Measurements from ENCODE around the gene RPS6KA5.

Gene RPS6KA5

DNA sequence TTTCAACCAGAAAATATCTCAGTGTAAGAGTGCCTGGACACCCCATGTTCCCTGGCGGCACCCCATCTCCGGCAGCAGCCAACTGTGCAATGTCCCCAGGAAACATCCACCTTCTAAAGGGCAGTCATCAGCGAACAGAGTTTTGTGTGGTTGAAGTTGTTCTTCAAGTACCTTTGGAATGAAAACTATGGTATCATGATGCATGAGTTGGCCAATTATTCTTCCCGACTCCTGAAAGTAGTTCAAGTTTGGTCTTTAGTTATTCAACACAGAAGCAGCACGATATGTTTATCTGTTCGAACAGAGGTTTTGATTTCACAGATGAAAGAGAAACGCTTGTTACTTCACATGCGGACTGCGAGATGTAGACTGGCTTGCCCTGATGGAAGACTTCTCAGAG is 223.1 kb downstream of the RPS6KA5 start:
- DNase-seq (ENCODE audit: extremely low spot score): no peak
- POLR2A ChIA-PET: no interaction called here
- TF ChIP-seq, protein P1, sequence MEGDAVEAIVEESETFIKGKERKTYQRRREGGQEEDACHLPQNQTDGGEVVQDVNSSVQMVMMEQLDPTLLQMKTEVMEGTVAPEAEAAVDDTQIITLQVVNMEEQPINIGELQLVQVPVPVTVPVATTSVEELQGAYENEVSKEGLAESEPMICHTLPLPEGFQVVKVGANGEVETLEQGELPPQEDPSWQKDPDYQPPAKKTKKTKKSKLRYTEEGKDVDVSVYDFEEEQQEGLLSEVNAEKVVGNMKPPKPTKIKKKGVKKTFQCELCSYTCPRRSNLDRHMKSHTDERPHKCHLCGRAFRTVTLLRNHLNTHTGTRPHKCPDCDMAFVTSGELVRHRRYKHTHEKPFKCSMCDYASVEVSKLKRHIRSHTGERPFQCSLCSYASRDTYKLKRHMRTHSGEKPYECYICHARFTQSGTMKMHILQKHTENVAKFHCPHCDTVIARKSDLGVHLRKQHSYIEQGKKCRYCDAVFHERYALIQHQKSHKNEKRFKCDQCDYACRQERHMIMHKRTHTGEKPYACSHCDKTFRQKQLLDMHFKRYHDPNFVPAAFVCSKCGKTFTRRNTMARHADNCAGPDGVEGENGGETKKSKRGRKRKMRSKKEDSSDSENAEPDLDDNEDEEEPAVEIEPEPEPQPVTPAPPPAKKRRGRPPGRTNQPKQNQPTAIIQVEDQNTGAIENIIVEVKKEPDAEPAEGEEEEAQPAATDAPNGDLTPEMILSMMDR (IDR thresholded peaks at IDR 0.05; ENCODE audit: control extremely low read depth, extremely low read depth, low read depth, missing control alignments): no peak
- CTCF ChIA-PET: no interaction called here

DNA sequence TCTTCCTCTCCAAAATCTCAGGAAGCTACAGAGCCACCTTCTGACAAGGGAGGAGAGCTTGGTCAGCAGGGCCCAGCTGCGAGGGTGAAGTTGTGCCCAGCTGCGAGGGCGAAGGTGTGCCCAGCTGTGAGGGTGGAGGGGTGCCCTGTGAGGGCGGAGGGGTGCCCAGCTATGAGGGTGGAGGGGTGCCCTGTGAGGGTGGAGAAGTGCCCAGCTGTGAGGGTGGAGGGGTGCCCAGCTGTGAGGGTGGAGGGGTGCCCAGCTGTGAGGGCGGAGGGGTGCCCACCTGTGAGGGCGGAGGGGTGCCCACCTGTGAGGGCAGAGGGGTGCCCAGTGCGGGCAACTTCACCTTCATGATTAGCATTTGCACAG is 223.8 kb downstream of the RPS6KA5 start:
- TF ChIP-seq, protein P1 (IDR thresholded peaks at IDR 0.05; ENCODE audit: control extremely low read depth, extremely low read depth, low read depth, missing control alignments): no peak
- ChIA-PET CTCF (interaction anchor here (0.8 to 1.2 kb wide), 2 partner anchors 9 to 78 kb away, joined by 3 read pairs; no protein-coding TSS in a partner anchor), POLR2A (no interaction called here)
- no peak for DNase-seq (ENCODE audit: extremely low spot score)

DNA sequence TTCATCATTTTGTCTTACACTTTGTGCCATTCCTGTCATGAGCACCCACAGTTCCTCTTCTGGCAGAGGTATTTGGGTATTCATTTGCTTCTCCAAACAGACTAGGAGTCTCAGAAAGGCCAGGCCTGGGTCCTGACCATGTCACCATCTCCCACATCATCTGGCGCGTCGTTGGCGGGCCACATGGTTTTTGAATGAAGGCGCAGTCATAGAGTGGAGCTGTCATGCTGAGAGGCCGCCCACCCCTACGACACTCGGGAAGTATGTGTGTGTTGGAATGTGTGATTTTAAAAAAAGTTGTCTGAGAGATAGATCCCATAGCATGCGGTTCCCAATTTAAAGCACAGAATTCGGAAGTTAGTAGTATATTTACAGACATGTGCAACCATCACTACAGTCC is 228.6 kb downstream of the RPS6KA5 start:
- TF ChIP-seq, protein P1 (IDR thresholded peaks at IDR 0.05; ENCODE audit: control extremely low read depth, extremely low read depth, low read depth, missing control alignments): no peak
- no peak for DNase-seq (ENCODE audit: extremely low spot score)
- CTCF ChIA-PET: no interaction called here
- POLR2A ChIA-PET: no interaction called here

DNA sequence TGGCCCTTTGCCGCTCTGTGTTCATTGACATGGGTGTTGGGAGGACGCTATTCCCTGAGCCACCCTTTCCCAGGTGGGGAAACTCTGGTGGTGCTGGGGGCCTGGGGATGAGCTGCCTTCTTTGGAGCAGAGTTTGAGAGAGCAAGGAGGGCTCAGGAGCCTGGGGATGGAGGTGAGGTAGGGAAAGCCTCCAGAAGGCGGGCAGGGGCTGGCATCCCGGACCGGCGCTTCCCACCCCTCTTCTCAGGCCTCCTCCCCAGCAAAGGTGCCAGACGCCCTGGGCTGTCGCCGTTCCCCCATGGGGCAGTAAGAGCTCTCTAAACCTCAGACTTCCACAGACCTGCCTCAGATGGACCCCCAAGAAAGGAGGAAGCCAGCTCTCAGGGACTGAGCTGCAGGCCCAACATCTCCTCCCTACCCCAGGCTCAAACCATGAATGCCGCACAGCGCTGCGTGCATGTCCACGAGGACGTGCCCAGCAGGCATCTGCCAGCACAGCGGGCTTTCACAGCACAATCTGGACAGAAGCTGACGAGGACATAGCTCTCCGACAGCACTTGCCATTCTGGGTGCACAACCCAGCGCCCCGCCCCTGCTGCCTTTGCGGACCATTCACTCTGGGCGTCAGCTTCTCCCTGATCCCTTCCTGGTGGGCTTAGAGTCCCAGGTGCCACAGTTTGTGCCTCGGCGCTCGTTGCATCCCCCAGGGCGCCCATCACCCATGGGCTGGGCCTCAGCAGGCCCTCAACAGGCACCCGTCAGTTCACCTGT is 229.3 kb downstream of the RPS6KA5 start:
- CTCF ChIA-PET: interaction anchor here (0.7 kb wide), 1 partner anchor 346 kb away, joined by 3 read pairs; no protein-coding TSS in a partner anchor
- POLR2A ChIA-PET: no interaction called here
- TF ChIP-seq, protein P1 (IDR thresholded peaks at IDR 0.05; ENCODE audit: control extremely low read depth, extremely low read depth, low read depth, missing control alignments): no peak
- DNase-seq (ENCODE audit: extremely low spot score): no peak

DNA sequence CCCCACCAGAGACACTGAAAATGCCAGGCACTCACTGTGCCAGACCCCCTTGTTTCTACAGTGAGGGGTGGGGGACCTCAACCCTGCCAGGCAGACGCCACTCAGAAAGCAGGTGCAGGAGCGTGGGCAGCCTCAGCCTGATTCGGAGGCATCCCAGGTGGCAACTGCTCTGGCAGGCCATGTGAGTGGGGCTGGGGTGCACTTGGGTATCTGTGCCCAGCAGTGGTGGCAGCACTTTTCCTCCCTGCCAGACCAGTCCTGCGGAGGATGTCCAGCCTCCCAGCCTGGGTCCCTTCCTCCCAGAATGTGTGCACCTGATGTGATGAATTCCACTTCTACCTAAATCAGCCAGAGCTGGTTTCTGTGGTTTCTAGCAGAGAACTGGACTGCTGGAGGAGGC is 230.8 kb downstream of the RPS6KA5 start:
- POLR2A ChIA-PET: no interaction called here

DNA sequence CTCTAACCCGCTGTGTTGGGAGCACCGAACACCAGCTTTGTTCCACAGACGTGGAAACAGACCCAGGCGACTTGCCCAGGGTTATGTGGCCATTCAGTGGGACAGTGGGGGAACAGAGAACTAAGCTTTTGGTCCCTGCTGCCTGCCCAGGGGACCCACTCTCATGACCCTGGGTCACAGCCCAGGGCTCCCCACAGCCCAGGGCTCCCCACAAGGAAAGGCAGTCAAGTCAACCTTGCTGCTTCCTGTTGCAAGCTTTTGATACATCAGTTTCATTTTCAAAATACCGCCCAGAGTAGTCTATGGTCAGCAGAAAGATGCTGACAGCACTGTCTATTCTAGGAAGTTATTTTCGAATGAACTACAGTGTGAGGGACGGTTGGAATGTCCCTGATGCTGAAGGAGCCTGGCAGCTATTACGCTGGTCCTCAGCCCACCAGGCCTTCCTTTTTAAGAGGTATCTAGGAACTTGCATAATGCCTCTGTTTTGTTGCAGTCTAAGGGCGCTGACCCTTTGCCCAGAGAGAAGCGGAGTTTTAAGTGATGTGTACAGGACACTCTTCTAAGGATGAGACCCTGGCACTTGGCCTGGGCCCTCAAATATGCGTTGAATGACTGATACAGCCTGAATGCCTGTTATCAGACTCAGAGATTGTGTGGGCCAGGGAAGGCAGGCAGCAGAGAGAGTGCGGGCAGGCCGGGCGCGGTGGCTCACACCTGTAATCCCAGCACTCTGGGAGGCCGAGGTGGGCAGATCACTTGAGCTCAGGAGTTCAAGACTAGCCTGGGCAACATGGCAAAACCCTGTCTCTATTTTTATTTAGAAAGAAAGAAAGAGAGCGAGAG is 231.6 kb downstream of the RPS6KA5 start:
- DNase-seq (ENCODE audit: extremely low spot score): peak; percentile 57
- CTCF ChIA-PET: interaction anchor here (1.3 kb wide), 1 partner anchor 10 kb away, joined by 3 read pairs; no protein-coding TSS in a partner anchor
- TF ChIP-seq, protein P1 (IDR thresholded peaks at IDR 0.05; ENCODE audit: control extremely low read depth, extremely low read depth, low read depth, missing control alignments): no peak
- POLR2A ChIA-PET: interaction anchor here (0.6 kb wide), 2 partner anchors 9 to 70 kb away, joined by 4 to 5 read pairs; no protein-coding TSS in a partner anchor

More for the DNA sequence above, 230.8 kb downstream of the RPS6KA5 start:
- no peak for DNase-seq (ENCODE audit: extremely low spot score)
- CTCF ChIA-PET: no interaction called here
- TF ChIP-seq, protein P1 (IDR thresholded peaks at IDR 0.05; ENCODE audit: control extremely low read depth, extremely low read depth, low read depth, missing control alignments): no peak
